Left renal cortex interstitium (tissue), 4 donors: Measurements from ENCODE around the gene IL36B. TPM values are rescaled to one million over a fixed set of nuclear protein-coding genes. Genes with fewer than 3 reads are reported as not detected.

Experiments
- DNase-seq, 4 donors: peaks; one replicate each; pipeline ENCODE4 v3.0.0-alpha.2; 2013; ENCODE audit warnings: low read depth in 4 of 4, low spot score in 2 of 4, missing footprints in 1 of 4
- polyA plus RNA-seq, 4 donors: library from polyadenylated mRNA; unstranded; fragments of 120-200 nt; gene quantifications; one replicate each; pipeline ENCODE4 v1.2.1, GENCODE V29; 2013; ENCODE audit not compliant: insufficient read length in 4 of 4

IL36B gene
- polyA plus RNA-seq, 4 donors, result not detected

DNA sequence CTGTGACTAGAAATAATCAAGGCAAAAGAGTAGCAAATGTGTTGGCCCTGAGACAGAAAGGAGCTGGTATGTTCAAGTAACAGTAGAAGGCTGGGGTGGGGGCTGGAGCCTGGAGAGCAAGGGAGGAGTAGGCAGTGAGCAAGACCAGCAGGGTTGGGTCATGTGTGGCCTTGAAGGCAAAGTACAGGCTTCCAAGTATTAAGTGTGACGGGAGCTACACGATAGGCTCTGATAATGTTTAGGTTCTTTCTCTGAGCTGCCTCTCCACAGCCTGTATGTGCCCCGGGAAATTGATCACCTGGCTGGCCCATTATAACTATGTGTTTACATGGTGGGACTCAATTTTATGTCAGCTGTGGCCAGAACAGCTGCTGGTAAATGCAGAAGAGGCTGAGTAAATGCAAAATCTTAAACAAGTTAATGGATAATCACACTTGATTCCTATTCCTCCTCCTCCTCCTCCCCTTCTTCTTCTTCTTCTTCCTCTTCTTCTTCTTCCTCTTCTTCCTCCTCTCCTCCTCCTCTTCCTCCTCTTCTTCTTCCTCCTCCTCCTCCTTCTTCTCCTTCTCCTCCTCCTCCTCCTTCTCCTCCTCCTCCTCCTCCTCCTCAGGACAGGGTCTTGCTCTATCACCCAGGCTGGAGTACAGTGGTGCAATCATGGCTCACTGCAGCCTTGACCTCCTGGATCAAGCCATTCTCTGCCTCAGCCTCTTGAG, 24.4 kb upstream of the IL36B start:
- no peak for DNase-seq

DNA sequence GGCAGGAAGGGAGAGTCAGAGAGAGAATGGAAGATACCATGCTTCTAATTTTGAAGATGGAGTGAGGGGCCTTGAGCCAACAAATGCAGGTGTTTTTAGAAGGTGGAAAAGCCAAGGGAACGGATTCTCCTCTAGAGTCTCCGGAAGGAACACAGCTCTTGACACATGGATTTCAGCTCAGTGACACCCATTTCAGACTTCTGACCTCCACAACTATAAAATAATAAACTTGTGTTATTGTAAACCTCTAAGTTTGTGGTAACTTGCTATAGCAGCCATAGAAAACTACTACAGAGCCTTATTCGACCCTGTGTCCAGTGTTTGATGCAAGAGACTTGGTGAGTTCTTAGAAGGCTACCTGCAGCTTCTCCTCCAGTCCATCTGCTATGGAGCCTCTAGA, 22.9 kb upstream of the IL36B start:
- DNase-seq, result no peak

DNA sequence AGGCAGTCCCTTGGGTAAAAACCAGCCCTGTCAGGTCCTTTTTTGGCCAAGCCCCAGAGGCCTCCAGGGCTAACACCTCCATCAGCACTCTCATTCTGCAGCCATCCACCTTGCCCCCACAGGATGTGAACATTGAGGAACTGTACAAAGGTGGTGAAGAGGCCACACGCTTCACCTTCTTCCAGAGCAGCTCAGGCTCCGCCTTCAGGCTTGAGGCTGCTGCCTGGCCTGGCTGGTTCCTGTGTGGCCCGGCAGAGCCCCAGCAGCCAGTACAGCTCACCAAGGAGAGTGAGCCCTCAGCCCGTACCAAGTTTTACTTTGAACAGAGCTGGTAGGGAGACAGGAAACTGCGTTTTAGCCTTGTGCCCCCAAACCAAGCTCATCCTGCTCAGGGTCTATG, 22.4 kb upstream of the IL36B start:
- DNase-seq, result no peak

DNA sequence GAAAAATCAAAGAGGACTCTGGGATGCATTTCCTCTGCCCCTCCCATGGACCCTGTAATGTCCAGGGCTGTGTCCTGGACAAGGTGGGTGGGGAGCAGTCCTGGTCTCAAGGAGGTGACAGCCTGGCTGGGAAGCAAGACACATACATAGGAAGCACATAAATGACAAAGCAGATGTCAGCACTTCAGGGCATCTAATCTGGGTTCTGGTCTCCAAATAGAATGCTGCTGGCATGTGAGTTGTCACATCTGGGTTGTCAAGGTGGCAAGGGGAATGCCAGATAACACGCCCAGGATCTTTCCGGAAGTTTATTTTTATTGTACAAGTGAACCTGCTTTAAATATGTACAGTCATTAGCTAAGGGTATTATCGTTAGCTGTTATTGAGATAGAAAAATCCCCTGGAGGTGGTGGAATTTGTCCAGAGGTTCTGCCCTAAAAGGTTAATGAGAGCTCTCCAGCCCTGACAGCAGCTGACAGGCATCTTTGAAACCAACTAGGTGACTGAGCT, 20.7 kb upstream of the IL36B start:
- no peak for DNase-seq

DNA sequence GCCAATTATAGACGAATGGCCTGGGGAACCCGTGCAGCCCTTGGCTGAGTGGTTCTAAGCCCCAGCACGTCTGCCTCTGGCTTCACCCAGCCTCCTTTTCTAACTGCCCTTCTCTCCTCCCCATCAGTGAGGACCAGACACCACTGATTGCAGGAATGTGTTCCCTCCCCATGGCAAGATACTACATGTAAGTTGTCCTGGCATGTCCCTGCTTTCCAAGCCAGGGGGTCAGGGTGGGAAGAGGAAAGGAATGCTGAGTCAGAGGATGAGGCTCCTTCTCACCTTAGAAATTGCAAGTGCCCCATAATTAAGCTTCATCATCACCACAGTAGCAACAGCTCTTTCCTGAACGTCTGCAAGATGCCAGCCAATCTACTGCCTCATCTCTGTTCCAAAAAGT, 19.9 kb upstream of the IL36B start:
- no peak for DNase-seq

DNA sequence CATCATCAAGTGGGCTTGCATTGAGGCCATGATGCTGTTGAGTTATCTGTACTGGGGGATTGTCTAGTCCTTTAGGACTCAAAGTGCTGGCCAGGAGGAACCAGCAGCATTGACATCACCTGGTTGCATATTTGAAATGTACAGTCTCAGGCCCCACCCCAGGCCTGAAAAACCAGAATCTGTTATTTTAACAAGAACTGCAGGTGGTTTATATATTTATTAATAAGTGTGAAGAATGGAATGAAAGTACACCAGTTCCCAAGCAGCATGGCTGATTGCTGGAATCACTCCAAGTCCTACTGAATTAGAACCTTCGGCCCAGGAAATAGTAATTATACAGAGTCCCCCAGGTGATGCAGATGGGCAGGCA, 17.9 kb upstream of the IL36B start:
- no peak for DNase-seq

DNA sequence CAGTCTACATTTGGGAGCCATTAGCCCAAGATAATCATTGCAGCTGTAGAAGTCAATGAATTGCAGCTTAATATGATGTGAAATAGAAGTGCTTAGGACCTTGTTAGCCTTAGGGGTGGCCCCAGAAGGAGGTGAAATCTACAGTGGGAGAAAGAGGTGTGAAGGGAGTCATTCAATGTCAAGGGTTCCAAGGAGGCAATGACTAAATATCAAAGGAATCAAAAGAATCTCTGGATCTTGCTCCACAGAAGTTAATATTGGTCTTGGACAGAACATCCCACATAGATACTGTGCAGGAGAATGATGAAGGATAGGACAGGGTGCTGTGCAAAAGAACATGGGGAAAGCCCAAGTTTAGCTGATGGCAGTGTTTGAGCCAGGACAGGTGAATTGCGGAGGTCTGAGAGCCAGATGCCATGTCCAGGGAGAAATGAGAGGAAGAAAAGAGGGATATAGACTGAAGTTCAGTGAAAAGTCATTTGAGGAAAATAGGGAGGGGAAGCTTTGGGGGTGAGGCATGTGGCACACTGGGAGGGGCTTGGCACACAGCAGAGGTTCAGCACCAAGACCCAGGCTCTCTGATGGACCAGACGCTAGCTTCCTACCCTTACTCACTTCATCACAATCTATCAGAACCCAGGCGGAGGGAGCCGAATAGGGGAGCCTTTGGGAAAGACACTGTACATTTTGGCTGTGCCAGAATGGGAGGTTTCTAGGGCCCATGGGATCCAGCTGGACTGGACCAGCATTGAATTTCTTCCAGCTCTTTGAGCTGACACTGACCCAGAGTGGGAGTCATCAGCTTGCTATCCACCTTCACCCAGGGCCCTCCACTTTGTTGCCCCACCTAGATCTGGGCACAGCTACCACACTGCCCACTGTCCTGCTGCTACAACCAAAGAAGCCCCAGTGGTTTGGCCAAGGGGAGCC, 17.3 kb upstream of the IL36B start:
- DNase-seq, result no peak

DNA sequence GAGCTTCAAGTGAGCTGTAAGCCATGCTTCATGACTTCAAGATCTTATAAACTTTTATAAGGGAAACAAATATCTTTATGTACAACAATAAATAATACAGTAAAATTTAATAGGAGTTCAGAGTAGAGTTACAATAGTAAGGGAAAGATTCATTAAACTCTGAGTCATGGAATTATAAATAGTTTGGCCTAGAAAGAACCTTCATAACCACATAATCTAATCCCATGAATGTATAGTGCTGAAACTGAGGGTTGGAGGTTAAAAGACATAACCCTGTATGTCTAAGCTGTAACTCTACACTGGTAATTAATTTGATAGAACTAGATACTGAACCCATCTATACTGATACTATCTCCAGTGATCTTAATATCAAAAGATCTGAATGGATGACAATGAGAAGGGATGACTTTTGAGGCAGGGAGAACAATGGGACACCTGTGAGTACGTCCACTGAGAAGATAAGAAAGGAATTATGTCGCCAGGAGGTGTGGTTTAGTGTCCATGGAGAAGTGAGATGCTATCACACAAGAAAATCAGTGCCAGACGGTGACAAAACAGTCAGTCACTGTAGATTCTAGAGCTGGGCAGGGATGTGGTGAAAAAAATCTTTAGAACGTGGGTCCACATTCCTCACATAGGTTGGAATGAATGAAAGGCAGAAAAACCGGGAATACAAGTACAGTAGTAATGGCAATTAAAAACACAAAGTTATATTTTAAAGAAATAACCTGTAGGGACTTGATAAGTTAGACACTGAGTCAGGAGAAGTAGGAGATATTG, 16.2 kb upstream of the IL36B start:
- DNase-seq, result no peak

DNA sequence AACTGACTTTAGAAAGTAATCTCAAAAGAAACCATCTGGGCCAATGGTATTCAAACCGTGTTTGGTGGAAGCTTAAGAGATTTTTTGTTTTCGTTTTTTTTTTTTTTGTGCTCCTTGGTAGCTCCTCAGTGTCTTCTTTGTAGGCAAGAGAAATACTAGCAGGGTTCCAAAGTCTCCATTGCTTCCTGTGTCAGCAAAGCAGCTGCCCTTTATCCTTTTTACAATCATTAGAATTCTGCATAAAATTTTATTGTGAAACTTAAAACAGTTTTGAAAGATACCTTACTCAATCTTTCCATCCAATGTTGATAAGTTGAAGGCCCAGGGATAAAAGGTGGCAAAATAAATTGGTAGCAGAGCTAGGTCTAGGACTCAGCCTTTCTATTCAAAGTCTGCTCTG, 15.6 kb upstream of the IL36B start:
- DNase-seq, result no peak

DNA sequence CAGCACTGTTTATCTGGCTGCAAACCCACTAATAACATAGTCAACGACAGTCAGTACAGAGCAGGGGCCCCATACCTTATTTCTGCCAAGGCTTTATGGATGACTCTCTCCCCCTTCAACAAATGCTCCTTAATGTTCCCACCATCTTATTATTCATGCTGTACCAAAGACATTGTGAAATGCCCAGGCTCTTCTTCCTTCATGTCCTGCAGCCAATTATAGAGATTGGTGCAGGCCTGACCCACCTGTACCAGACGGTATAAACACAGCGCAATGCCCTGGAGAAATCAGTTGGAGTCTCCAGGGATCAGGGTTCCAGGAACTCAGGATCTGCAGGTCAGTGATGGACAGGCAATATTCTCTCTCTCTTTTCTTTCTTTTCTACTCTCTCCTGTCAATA, 15.0 kb upstream of the IL36B start, which contains the start of gene IL1F10:
Gene IL1F10 (plus strand): TSS at position 290 of the 400 bp plus-strand sequence. CDS start 4,769 bp downstream, outside the sequence.
- no peak for DNase-seq

DNA sequence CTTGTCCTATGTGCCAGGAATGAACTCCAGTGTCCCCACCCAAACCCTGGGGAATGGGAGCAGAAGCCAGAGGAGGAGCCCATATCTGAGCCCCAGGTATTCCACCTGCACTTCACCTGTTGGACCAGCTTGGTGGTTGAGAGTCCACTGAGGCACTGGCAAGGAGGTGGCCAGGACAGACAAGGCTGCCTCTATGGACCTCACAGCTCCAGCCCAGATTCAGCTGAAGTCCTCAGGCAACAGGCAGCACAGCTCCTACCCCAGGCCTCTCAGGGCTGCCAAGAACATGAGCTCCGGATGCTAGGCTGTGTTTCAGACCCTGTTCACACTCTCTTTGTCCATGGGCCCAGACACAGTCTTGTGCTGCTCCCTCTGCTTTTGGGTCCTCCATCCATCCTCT, 12.2 kb upstream of the IL36B start:
- no peak for DNase-seq

DNA sequence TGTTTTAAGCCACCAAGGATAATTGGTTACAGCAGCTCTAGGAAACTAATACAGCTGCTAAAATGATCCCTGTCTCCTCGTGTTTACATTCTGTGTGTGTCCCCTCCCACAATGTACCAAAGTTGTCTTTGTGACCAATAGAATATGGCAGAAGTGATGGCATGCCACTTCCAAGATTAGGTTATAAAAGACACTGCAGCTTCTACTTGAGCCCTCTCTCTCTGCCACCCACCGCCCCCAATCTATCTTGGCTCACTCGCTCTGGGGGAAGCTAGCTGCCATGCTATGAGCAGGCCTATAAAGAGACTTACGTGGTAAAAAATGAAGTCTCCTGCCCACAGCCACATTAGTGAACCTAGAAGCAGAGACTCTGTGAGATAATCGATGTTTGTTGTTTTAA, 11.6 kb upstream of the IL36B start:
- no peak for DNase-seq

DNA sequence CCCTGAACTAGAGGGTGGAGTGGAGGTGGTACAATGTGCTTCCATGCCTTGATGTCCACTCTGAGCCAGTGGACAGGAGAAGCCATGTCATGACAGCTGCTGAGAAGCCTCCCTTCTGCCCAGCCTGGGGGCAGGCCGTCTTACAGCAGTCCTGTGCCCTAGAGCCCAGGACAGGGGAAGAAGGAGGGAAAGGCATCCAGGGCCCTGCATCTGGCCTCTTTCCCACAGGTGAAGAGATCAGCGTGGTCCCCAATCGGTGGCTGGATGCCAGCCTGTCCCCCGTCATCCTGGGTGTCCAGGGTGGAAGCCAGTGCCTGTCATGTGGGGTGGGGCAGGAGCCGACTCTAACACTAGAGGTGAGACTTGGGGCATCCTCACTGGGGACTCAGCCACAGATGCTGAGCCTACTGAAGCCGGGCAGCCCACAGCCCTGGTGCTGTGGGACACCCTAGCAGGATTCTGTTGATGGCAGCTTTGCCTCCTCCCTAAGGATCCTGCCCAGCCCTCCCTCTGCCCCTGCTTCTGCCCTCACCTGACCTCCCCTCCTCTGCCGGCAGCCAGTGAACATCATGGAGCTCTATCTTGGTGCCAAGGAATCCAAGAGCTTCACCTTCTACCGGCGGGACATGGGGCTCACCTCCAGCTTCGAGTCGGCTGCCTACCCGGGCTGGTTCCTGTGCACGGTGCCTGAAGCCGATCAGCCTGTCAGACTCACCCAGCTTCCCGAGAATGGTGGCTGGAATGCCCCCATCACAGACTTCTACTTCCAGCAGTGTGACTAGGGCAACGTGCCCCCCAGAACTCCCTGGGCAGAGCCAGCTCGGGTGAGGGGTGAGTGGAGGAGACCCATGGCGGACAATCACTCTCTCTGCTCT, 9.5 kb upstream of the IL36B start:
- DNase-seq, result no peak

DNA sequence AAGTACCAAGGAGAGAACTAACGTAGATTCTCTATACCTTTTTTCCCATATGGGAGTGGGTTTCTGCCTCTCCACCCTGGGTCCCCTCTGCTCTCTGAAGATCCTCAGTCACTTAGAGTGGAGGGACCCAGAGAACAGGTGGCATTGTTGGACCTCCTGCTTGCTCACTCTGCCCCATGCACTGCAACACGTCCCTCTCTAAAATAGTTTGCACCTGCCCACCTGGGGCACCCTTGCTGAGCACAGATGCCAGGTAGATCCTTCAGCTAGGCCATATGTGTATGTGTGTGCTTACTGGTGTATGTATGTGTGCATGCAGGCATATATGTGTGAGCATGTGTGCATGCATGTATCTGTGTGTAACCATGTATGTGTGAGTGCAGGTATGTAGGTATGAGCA, 8.6 kb upstream of the IL36B start:
- DNase-seq, result no peak

DNA sequence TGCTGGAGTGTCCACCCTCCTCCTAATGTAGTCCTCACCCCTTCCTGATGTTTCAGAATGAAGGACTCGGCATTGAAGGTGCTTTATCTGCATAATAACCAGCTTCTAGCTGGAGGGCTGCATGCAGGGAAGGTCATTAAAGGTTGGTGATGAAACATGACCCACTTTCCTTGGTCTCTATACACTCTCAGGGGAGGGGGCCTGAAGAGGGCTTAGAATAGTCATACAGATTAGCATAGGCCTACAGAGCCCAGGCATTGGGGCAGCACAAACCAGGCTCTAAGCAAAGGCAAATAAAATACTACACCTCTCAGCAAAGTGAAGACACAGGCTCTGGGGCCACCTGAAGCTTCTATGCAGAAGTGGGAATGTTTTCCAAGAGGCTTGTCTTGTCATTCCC, 8.1 kb upstream of the IL36B start:
- no peak for DNase-seq

DNA sequence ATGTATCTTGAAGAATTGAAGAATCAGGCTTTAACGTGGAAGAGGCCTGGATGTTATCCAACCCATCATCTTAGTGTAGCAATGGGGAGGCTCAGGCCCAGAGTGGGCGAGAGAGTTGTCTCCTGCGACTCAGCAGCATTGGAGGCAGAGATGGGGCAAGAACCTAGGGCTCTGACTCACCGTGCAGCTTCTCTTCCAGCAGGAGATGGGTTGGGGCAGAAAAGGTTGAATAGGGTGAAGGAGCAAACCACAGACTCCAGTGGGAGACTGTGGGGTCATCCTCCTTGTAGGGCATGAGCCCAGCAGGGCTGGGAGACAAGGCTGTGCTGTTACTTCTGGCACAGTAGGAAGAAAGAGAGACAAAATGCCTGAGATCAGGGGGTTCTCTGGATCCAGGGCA, 7.7 kb upstream of the IL36B start:
- DNase-seq, result no peak

DNA sequence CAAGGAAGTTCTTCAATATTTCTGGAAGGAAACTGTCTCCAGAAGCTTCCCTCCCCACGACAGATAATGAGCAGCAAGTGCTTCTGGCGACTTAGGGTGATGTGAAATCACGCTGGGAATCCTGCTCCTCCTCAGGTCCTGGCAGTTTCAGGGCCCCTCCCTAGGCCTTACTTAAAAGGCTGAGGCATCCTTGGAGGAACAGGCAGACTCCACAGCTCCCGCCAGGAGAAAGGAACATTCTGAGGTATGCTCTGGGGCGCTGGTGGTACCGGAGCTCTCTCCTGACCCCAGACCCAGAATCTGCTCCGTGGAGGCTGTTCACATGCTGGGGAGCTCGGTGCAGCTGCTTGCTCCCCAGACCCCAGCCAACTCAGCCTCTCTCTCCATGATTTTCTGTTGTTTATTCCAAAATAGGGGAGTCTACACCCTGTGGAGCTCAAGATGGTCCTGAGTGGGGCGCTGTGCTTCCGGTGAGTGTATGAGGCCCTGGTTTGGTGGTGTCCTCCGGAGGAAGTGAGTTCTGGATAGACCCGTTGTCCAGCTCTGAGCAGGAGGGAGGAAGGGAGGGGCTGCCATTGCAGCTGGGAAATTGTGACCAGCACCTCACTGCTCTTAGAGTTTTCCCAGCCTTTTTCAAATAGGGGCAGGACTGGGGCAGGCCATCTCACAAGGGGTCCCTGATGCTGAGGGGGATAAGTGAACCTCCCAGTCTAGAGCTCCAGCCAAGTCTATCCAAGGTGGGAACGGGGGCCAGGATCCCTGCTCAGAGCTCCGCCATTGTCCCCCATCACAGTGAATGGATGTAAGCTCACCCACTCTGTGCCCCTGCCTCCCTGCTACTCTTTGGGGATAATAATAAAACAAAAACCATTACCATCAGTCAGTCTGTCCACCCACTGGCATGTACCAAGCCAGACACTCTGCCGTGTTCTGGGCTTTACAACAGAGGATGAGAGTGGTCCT, 6.6 kb upstream of the IL36B start, which contains the start of gene IL36RN:
Gene IL36RN (plus strand): TSS at position 201 of the 963 bp plus-strand sequence. CDS start 241 bp downstream, at position 442.
- DNase-seq, result no peak

DNA sequence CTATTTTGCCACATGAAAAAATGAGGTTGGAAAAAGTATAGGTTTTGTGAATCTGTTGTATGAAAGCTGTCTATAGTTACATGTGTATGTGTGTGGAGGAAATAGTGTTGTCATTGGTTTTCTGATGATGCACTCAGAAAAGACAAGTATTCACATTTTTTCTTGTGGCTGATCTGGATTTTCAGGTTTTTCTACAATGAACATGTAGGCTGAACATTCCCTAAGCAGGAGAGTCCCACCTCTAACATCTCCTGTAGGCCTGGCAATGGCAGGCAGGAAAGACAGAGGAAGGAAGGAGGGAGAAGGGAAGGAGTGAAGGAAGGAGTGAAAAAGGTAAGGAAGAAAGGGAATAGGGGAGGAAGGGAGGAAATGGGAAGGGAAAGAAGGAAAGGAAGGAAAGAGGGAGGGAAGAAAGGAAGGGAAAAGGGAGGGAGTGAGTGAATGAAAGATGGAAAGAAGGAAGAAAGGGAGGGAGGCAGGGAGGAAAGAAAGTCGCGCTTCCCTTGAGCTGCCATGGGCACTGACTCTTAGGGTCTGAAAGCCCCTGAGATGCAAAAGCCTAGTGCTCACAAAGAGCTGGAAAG, 5.8 kb upstream of the IL36B start:
- no peak for DNase-seq
